ENCODE results near the gene FHOD1.

DNA sequence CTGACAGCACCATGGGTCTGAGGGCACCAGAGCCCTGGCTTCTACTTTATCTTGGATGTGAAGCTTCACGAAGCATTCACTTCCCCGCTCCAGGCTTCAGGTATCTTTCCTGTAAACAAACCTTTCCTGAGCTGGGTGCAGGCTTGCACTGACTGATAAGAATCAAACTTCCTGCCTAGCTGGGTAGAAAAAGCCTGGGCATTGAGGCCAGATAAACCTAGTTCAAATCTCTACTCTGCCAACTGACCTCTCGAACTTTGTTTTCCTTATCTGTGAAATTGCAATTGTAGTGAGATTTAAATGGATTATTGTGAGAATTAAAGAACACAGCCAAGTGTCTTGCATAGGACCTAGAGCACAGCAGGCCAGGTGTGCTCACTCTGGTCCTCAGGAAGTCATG is 23.3 kb downstream of the FHOD1 start:
- TF ChIP-seq, protein P1, sequence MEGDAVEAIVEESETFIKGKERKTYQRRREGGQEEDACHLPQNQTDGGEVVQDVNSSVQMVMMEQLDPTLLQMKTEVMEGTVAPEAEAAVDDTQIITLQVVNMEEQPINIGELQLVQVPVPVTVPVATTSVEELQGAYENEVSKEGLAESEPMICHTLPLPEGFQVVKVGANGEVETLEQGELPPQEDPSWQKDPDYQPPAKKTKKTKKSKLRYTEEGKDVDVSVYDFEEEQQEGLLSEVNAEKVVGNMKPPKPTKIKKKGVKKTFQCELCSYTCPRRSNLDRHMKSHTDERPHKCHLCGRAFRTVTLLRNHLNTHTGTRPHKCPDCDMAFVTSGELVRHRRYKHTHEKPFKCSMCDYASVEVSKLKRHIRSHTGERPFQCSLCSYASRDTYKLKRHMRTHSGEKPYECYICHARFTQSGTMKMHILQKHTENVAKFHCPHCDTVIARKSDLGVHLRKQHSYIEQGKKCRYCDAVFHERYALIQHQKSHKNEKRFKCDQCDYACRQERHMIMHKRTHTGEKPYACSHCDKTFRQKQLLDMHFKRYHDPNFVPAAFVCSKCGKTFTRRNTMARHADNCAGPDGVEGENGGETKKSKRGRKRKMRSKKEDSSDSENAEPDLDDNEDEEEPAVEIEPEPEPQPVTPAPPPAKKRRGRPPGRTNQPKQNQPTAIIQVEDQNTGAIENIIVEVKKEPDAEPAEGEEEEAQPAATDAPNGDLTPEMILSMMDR (conservative IDR thresholded peaks at IDR 0.05; ENCODE audit: low read length), result no peak
- no peak for TF ChIP-seq EZH2phosphoT487 (IDR thresholded peaks at IDR 0.05; ENCODE audit: borderline replicate concordance, low read depth, low read length)

Measured in OCI-LY7 (cell line).